HEK293 (cell line): ENCODE data around the gene PTPN6.

ENCODE experiments used
- CTCF ChIA-PET: fragments of 350-600 bp; formaldehyde crosslinking; extraction: SDS; loops from one replicate; lab custom pipeline; 2021; ENCODE audit warnings: antibody characterized with exemption; lab: Yijun Ruan, JAX
- POLR2A ChIA-PET: fragments of 300-600 bp; formaldehyde crosslinking; extraction: SDS; loops from one replicate; lab custom pipeline; 2020; ENCODE audit warnings: antibody characterized with exemption, inconsistent platforms; lab: Yijun Ruan, JAX
- H3K27ac ChIP-seq: fragments of 200-500 bp; sonication (Bioruptor generic); 2 replicates; pipeline ENCODE4 v1.5.1; 2014; ENCODE audit warnings: low read depth, low read length, control low read depth, inconsistent platforms; ENCODE audit errors: extremely low read depth
- H3K36me3 ChIP-seq, 2 experiments: fragments of 200-500 bp in 1 of 2; sonication (Bioruptor generic) in 1 of 2; 1 replicate in 1 of 2; 2 replicates in 1 of 2; pipeline ENCODE4 v1.5.1; 2014 to 2017; ENCODE audit warnings: inconsistent platforms in 2 of 2, low read length in 2 of 2; ENCODE audit not compliant: control insufficient read depth in 2 of 2, insufficient read depth in 1 of 2
- H3K4me1 ChIP-seq: fragments of 200-500 bp; sonication (Bioruptor generic); 2 replicates; pipeline ENCODE4 v1.5.1; 2014; ENCODE audit warnings: mild to moderate bottlenecking, low read length, inconsistent platforms; ENCODE audit not compliant: control insufficient read depth, insufficient read depth
- H3K4me3 ChIP-seq: 2 replicates; pipeline ENCODE4 v1.5.1; 2011; ENCODE audit warnings: low read depth, mild to moderate bottlenecking, control low read depth, low read length, moderate library complexity
- H3K9me3 ChIP-seq: fragments of 200-500 bp; sonication (Bioruptor generic); 2 replicates; pipeline ENCODE4 v1.5.1; 2014; ENCODE audit warnings: low read depth, low read length, inconsistent platforms; ENCODE audit not compliant: control insufficient read depth, insufficient read depth
- KLF7 ChIP-seq: fragments of 450-650 bp; formaldehyde crosslinking; IDR thresholded peaks from 2 replicates; pipeline ENCODE4 v1.5.1; 2016; ENCODE audit warnings: missing biosample characterization, missing genetic modification characterization, borderline replicate concordance
- KLF8 ChIP-seq: fragments of 450-650 bp; formaldehyde crosslinking; IDR thresholded peaks from 2 replicates; pipeline ENCODE4 v1.5.1; 2016; ENCODE audit warnings: missing biosample characterization, missing genetic modification characterization
- PRDM1 ChIP-seq: fragments of 450-650 bp; formaldehyde crosslinking; IDR thresholded peaks from 2 replicates; pipeline ENCODE4; 2016; ENCODE audit warnings: missing biosample characterization, missing genetic modification characterization
- SCRT2 ChIP-seq: fragments of 450-650 bp; formaldehyde crosslinking; IDR thresholded peaks from 2 replicates; pipeline ENCODE4 v1.5.1; 2016; ENCODE audit warnings: missing biosample characterization, missing genetic modification characterization
- ZIC2 ChIP-seq: fragments of 450-650 bp; formaldehyde crosslinking; IDR thresholded peaks from 2 replicates; pipeline ENCODE4 v1.5.1; 2016; ENCODE audit warnings: missing biosample characterization, missing genetic modification characterization
- ZNF341 ChIP-seq: fragments of 450-650 bp; formaldehyde crosslinking; IDR thresholded peaks from 2 replicates; pipeline ENCODE4; 2016; ENCODE audit warnings: low read depth, missing biosample characterization, missing genetic modification characterization
- ZNF366 ChIP-seq: fragments of 450-650 bp; formaldehyde crosslinking; conservative IDR thresholded peaks from 2 replicates; pipeline ENCODE4 v1.5.1; 2016; ENCODE audit warnings: missing biosample characterization, missing genetic modification characterization
- ZNF660 ChIP-seq: fragments of 450-650 bp; IDR thresholded peaks from 2 replicates; pipeline ENCODE4 v1.5.1; 2018; ENCODE audit warnings: missing biosample characterization, mild to moderate bottlenecking, missing genetic modification characterization
- ZNF701 ChIP-seq: fragments of 450-650 bp; formaldehyde crosslinking; IDR thresholded peaks from 2 replicates; pipeline ENCODE4 v1.5.1; 2016; ENCODE audit warnings: missing biosample characterization, missing genetic modification characterization
- TF ChIP-seq, protein P1 (sequence below): fragments of 450-650 bp; formaldehyde crosslinking; IDR thresholded peaks from 2 replicates; pipeline ENCODE4 v1.5.1; 2016; ENCODE audit warnings: missing biosample characterization, missing genetic modification characterization
- TF ChIP-seq, protein P2 (sequence below): fragments of 450-650 bp; formaldehyde crosslinking; IDR thresholded peaks from 2 replicates; pipeline ENCODE4 v1.5.1; 2016; ENCODE audit warnings: missing biosample characterization, missing genetic modification characterization
- TF ChIP-seq, protein P3 (sequence below): fragments of 450-650 bp; formaldehyde crosslinking; IDR thresholded peaks from 2 replicates; pipeline ENCODE4 v1.5.1; 2016; ENCODE audit warnings: missing biosample characterization, missing genetic modification characterization
- TF ChIP-seq, protein P4 (sequence below): fragments of 450-650 bp; formaldehyde crosslinking; IDR thresholded peaks from 2 replicates; pipeline ENCODE4 v1.5.1; 2016; ENCODE audit warnings: missing biosample characterization, missing genetic modification characterization
- TF ChIP-seq, protein P5 (sequence below): fragments of 450-650 bp; formaldehyde crosslinking; conservative IDR thresholded peaks from 2 replicates; pipeline ENCODE4 v1.5.1; 2016; ENCODE audit warnings: low read depth, missing biosample characterization, missing genetic modification characterization
- TF ChIP-seq, protein P6 (sequence below): sonication (generic); formaldehyde crosslinking; IDR thresholded peaks from 2 replicates; pipeline ENCODE4 v1.8.1; 2022; ENCODE audit warnings: mild to moderate bottlenecking, moderate library complexity, missing genetic modification reagents
- TF ChIP-seq, protein P7 (sequence below): fragments of 450-650 bp; formaldehyde crosslinking; IDR thresholded peaks from 2 replicates; pipeline ENCODE4 v1.5.1; 2016; ENCODE audit warnings: missing biosample characterization, missing genetic modification characterization

The PTPN6 gene

DNA sequence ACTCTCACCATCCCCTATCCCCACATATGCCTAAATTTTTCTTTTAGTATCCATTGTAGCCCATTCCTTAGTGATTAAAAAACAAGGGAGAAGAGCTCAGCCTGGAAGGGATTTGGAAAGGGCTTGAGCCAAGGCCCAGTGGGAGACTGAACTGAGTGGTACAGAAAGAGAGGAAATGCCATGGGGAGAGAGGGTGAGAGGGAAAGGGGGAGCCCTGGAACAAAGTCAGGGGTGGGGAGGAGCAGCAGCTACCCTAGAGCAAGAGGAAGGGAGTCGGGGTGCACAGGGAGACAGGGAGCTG lies 26.0 kb upstream of the PTPN6 start:
- TF ChIP-seq ZNF366 (tag by site-specific recombination) (peak; percentile 34; the same call in 1 of the 2 replicates), ZIC2 (tag by site-specific recombination) (0 out of 2 replicates have a peak, but pooled peaks have one; percentile 23), ZNF701 (no peak), KLF7 (tag by site-specific recombination) (no peak), PRDM1 (tag by site-specific recombination) (peak; percentile 54; the same call in 1 of the 2 replicates)
- TF ChIP-seq, protein P1, sequence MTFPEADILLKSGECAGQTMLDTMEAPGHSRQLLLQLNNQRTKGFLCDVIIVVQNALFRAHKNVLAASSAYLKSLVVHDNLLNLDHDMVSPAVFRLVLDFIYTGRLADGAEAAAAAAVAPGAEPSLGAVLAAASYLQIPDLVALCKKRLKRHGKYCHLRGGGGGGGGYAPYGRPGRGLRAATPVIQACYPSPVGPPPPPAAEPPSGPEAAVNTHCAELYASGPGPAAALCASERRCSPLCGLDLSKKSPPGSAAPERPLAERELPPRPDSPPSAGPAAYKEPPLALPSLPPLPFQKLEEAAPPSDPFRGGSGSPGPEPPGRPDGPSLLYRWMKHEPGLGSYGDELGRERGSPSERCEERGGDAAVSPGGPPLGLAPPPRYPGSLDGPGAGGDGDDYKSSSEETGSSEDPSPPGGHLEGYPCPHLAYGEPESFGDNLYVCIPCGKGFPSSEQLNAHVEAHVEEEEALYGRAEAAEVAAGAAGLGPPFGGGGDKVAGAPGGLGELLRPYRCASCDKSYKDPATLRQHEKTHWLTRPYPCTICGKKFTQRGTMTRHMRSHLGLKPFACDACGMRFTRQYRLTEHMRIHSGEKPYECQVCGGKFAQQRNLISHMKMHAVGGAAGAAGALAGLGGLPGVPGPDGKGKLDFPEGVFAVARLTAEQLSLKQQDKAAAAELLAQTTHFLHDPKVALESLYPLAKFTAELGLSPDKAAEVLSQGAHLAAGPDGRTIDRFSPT (tag by site-specific recombination), result peak; percentile 73; the same call in 1 of the 2 replicates
- TF ChIP-seq, all 188 proteins: peak for 4
- CTCF ChIA-PET, result interaction anchor here (0.7 to 6.1 kb wide), 21 partner anchors 8 to 238 kb away, joined by 3 to 53 read pairs (median 8); partner anchors contain the start of genes C12orf57, LRRC23, MLF2 and RNU7-1
- Histone ChIP-seq H3K9me3 (no peaks in the 10 kb centered on the region), H3K27ac (peak overlapping the region; percentile 80), H3K36me3 (peaks cover 14 to 39% of the 10 kb centered on the region in 2 experiments), H3K4me1 (peaks cover 28% of the 10 kb centered on the region), H3K4me3 (no peak overlapping the region)
- POLR2A ChIA-PET, result interaction anchor here (0.7 to 6.2 kb wide), 15 partner anchors 8 to 1011 kb away, joined by 3 to 99 read pairs (median 9); partner anchors contain the start of genes C12orf57, ENO2, RNU7-1 and SPSB2

DNA sequence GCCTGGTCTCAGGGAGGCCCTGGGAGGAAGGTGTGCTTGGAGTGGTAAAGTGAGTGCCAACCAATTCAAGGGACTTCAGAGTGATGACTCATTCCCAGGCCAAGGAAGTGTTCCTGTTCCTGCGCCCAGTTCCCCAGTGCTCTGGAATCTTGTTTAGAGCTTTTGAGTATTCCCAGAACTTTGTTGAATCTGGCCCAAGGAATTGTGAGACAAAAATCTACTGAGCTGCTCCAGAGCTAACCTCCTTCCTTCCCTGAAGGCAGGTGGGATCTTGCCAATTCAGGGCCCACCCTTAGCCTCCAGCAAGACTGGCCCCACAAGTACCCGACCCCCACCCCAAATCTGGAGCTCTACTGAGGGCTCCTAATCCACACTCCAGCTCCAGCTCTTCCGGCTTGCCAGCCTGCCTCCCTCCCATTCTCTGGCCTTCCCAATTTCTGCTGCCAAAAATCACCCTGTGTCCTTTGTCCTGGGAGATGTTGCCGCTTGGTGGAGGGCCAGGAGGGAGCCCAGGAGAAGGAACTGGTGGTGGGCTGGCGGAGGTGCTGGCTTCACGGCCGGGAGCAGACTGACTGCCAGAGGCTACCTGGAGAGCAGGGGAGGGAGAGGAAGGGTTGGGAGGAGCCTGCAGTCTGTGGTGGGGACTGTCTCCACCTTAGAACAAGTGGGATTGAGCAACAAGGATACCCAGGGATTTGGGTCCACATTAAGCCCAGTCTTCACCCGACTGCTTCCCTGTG lies 25.4 kb upstream of the PTPN6 start:
- Histone ChIP-seq H3K9me3 (no peaks in the 10 kb centered on the region), H3K36me3 (peaks cover 9 to 37% of the 10 kb centered on the region in 2 experiments), H3K4me3 (peak overlapping the region; percentile 9), H3K4me1 (peaks cover 28% of the 10 kb centered on the region), H3K27ac (peak overlapping the region; percentile 80)
- CTCF ChIA-PET, result interaction anchor here (0.7 to 6.1 kb wide), 21 partner anchors 8 to 237 kb away, joined by 3 to 53 read pairs (median 8); partner anchors contain the start of genes C12orf57, LRRC23, MLF2 and RNU7-1
- POLR2A ChIA-PET, result interaction anchor here (0.7 to 6.2 kb wide), 16 partner anchors 9 to 1011 kb away, joined by 3 to 99 read pairs (median 8); partner anchors contain the start of genes C12orf57, ENO2, MLF2 and RNU7-1
- TF ChIP-seq, protein P2, sequence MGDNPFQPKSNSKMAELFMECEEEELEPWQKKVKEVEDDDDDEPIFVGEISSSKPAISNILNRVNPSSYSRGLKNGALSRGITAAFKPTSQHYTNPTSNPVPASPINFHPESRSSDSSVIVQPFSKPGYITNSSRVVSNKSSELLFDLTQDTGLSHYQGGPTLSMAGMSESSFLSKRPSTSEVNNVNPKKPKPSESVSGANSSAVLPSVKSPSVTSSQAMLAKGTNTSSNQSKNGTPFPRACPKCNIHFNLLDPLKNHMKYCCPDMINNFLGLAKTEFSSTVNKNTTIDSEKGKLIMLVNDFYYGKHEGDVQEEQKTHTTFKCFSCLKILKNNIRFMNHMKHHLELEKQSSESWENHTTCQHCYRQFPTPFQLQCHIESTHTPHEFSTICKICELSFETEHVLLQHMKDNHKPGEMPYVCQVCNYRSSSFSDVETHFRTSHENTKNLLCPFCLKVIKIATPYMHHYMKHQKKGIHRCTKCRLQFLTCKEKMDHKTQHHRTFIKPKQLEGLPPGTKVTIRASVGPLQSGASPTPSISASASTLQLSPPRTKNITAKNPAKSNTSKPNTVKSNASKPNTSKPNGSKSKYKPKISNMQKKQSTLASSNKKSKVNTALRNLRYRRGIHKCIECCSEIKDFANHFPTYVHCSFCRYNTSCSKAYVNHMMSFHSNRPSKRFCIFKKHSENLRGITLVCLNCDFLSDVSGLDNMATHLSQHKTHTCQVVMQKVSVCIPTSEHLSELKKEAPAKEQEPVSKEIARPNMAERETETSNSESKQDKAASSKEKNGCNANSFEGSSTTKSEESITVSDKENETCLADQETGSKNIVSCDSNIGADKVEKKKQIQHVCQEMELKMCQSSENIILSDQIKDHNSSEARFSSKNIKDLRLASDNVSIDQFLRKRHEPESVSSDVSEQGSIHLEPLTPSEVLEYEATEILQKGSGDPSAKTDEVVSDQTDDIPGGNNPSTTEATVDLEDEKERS (tag by site-specific recombination), result 0 out of 2 replicates have a peak, but pooled peaks have one; percentile 62
- TF ChIP-seq, protein P3, sequence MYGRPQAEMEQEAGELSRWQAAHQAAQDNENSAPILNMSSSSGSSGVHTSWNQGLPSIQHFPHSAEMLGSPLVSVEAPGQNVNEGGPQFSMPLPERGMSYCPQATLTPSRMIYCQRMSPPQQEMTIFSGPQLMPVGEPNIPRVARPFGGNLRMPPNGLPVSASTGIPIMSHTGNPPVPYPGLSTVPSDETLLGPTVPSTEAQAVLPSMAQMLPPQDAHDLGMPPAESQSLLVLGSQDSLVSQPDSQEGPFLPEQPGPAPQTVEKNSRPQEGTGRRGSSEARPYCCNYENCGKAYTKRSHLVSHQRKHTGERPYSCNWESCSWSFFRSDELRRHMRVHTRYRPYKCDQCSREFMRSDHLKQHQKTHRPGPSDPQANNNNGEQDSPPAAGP (tag by site-specific recombination), result peak; percentile 72
- TF ChIP-seq ZNF341 (tag by site-specific recombination) (peak; percentile 92), KLF8 (tag by site-specific recombination) (peak; percentile 92), ZNF660 (peak; percentile 58), ZIC2 (tag by site-specific recombination) (peak; percentile 34; the same call in 1 of the 2 replicates), SCRT2 (tag by site-specific recombination) (peak; percentile 72)
- TF ChIP-seq, protein P4, sequence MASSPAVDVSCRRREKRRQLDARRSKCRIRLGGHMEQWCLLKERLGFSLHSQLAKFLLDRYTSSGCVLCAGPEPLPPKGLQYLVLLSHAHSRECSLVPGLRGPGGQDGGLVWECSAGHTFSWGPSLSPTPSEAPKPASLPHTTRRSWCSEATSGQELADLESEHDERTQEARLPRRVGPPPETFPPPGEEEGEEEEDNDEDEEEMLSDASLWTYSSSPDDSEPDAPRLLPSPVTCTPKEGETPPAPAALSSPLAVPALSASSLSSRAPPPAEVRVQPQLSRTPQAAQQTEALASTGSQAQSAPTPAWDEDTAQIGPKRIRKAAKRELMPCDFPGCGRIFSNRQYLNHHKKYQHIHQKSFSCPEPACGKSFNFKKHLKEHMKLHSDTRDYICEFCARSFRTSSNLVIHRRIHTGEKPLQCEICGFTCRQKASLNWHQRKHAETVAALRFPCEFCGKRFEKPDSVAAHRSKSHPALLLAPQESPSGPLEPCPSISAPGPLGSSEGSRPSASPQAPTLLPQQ (tag by site-specific recombination), result peak; percentile 87
- TF ChIP-seq, protein P5, sequence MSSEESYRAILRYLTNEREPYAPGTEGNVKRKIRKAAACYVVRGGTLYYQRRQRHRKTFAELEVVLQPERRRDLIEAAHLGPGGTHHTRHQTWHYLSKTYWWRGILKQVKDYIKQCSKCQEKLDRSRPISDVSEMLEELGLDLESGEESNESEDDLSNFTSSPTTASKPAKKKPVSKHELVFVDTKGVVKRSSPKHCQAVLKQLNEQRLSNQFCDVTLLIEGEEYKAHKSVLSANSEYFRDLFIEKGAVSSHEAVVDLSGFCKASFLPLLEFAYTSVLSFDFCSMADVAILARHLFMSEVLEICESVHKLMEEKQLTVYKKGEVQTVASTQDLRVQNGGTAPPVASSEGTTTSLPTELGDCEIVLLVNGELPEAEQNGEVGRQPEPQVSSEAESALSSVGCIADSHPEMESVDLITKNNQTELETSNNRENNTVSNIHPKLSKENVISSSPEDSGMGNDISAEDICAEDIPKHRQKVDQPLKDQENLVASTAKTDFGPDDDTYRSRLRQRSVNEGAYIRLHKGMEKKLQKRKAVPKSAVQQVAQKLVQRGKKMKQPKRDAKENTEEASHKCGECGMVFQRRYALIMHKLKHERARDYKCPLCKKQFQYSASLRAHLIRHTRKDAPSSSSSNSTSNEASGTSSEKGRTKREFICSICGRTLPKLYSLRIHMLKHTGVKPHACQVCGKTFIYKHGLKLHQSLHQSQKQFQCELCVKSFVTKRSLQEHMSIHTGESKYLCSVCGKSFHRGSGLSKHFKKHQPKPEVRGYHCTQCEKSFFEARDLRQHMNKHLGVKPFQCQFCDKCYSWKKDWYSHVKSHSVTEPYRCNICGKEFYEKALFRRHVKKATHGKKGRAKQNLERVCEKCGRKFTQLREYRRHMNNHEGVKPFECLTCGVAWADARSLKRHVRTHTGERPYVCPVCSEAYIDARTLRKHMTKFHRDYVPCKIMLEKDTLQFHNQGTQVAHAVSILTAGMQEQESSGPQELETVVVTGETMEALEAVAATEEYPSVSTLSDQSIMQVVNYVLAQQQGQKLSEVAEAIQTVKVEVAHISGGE (tag by site-specific recombination), result peak; percentile 44
- TF ChIP-seq, protein P6, sequence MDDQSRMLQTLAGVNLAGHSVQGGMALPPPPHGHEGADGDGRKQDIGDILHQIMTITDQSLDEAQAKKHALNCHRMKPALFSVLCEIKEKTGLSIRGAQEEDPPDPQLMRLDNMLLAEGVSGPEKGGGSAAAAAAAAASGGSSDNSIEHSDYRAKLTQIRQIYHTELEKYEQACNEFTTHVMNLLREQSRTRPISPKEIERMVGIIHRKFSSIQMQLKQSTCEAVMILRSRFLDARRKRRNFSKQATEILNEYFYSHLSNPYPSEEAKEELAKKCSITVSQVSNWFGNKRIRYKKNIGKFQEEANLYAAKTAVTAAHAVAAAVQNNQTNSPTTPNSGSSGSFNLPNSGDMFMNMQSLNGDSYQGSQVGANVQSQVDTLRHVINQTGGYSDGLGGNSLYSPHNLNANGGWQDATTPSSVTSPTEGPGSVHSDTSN (CRISPR knock-in tag), result no peak
- TF ChIP-seq, protein P7, sequence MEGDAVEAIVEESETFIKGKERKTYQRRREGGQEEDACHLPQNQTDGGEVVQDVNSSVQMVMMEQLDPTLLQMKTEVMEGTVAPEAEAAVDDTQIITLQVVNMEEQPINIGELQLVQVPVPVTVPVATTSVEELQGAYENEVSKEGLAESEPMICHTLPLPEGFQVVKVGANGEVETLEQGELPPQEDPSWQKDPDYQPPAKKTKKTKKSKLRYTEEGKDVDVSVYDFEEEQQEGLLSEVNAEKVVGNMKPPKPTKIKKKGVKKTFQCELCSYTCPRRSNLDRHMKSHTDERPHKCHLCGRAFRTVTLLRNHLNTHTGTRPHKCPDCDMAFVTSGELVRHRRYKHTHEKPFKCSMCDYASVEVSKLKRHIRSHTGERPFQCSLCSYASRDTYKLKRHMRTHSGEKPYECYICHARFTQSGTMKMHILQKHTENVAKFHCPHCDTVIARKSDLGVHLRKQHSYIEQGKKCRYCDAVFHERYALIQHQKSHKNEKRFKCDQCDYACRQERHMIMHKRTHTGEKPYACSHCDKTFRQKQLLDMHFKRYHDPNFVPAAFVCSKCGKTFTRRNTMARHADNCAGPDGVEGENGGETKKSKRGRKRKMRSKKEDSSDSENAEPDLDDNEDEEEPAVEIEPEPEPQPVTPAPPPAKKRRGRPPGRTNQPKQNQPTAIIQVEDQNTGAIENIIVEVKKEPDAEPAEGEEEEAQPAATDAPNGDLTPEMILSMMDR (tag by site-specific recombination), result 0 out of 2 replicates have a peak, but pooled peaks have one; percentile 50
